ENCODE results near the gene TEX2.

DNA sequence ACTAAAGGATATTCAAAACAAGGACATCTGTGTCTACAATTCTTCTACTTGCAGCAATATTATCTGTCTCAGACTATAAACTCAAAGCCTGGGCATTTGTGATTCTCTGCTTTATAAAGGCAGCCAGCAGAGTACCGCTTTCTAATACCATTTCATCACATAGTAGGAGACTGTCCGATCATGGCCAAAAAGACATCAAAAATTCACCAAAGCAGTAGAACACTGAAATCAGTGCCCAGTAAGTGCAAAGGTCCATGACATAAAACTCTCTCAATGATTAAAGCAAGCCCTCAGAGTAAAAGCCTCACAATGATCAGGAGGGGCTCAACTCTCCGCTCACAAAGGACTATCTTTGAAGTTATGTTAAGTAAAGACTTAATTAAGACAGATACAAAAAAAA lies 156.1 kb downstream of the TEX2 start:
- TF ChIP-seq, protein P1, sequence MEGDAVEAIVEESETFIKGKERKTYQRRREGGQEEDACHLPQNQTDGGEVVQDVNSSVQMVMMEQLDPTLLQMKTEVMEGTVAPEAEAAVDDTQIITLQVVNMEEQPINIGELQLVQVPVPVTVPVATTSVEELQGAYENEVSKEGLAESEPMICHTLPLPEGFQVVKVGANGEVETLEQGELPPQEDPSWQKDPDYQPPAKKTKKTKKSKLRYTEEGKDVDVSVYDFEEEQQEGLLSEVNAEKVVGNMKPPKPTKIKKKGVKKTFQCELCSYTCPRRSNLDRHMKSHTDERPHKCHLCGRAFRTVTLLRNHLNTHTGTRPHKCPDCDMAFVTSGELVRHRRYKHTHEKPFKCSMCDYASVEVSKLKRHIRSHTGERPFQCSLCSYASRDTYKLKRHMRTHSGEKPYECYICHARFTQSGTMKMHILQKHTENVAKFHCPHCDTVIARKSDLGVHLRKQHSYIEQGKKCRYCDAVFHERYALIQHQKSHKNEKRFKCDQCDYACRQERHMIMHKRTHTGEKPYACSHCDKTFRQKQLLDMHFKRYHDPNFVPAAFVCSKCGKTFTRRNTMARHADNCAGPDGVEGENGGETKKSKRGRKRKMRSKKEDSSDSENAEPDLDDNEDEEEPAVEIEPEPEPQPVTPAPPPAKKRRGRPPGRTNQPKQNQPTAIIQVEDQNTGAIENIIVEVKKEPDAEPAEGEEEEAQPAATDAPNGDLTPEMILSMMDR (IDR thresholded peaks at IDR 0.05; ENCODE audit: low read length), result no peak
- TF ChIP-seq EZH2 (IDR thresholded peaks at IDR 0.05; ENCODE audit: borderline replicate concordance, low read length), result no peak

All from OCI-LY1 (cell line).